Mesenchymal stem cell (in vitro differentiated cells and primary cell): ENCODE data around the gene MAN1B1.

Source experiments
- DNase-seq: peaks from one replicate; pipeline ENCODE4 v3.0.0-alpha.2; 2013
- H2AFZ ChIP-seq: one replicate; pipeline ENCODE4 v1.6.1; 2013; ENCODE audit warnings: low read depth, mild to moderate bottlenecking, control low read depth, inconsistent platforms, low read length, moderate library complexity
- H2AK5ac ChIP-seq: 2 replicates; pipeline ENCODE4 v1.6.1; 2013; ENCODE audit warnings: low read length, moderate library complexity, mild to moderate bottlenecking, inconsistent platforms; ENCODE audit not compliant: severe bottlenecking
- H2BK120ac ChIP-seq: one replicate; pipeline ENCODE4 v1.6.1; 2013; ENCODE audit warnings: low read depth, mild to moderate bottlenecking, inconsistent platforms, low read length, moderate library complexity
- H2BK12ac ChIP-seq, 2 experiments: one replicate each; pipeline ENCODE4 v1.6.1; 2013; ENCODE audit warnings: inconsistent platforms in 2 of 2, low read length in 2 of 2, mild to moderate bottlenecking in 2 of 2, moderate library complexity in 2 of 2, control low read depth in 1 of 2
- H2BK15ac ChIP-seq: one replicate; pipeline ENCODE4 v1.6.1; 2013; ENCODE audit warnings: mild to moderate bottlenecking, low read depth, inconsistent platforms; ENCODE audit not compliant: poor library complexity, severe bottlenecking
- H2BK5ac ChIP-seq: 2 replicates; pipeline ENCODE4 v1.6.1; 2013; ENCODE audit warnings: low read depth, mild to moderate bottlenecking, low read length, control low read depth, inconsistent platforms; ENCODE audit not compliant: poor library complexity, severe bottlenecking
- H3K14ac ChIP-seq, 2 experiments: one replicate each; pipeline ENCODE4 v1.6.1; 2013; ENCODE audit warnings: inconsistent platforms in 2 of 2, low read length in 2 of 2, control low read depth in 1 of 2, mild to moderate bottlenecking in 1 of 2, moderate library complexity in 1 of 2
- H3K18ac ChIP-seq, 2 experiments: one replicate each; pipeline ENCODE4 v1.6.1; 2013; ENCODE audit warnings: inconsistent platforms in 2 of 2, low read length in 2 of 2, control low read depth in 1 of 2, low read depth in 1 of 2, mild to moderate bottlenecking in 1 of 2
- H3K23ac ChIP-seq, 2 experiments: one replicate each; pipeline ENCODE4 v1.6.1; 2013; ENCODE audit warnings: inconsistent platforms in 2 of 2, low read length in 2 of 2, mild to moderate bottlenecking in 2 of 2, moderate library complexity in 2 of 2, control low read depth in 1 of 2
- H3K27ac ChIP-seq: 2 replicates; pipeline ENCODE4 v1.5.1; 2013; ENCODE audit warnings: mild to moderate bottlenecking, moderate library complexity, low read length, control low read depth, inconsistent platforms; ENCODE audit not compliant: poor library complexity, severe bottlenecking
- H3K27me3 ChIP-seq, 2 experiments: 2 replicates each; pipeline versions ENCODE4 v1.6.1 to v1.7.0; 2013; ENCODE audit warnings: low read length in 2 of 2, mild to moderate bottlenecking in 2 of 2, moderate library complexity in 2 of 2, control low read depth in 1 of 2, inconsistent platforms in 1 of 2; ENCODE audit not compliant: control insufficient read depth in 1 of 2, insufficient read depth in 1 of 2
- H3K36me3 ChIP-seq, 2 experiments: 2 replicates each; pipeline versions ENCODE4 v1.6.1 to v1.7.0; 2013; ENCODE audit warnings: low read length in 2 of 2, control low read depth in 1 of 2, inconsistent platforms in 1 of 2, low read depth in 1 of 2, mild to moderate bottlenecking in 1 of 2; ENCODE audit not compliant: insufficient read depth in 2 of 2, control insufficient read depth in 1 of 2
- H3K4ac ChIP-seq, 2 experiments: one replicate each; pipeline ENCODE4 v1.6.1; 2013; ENCODE audit warnings: inconsistent platforms in 2 of 2, low read length in 2 of 2, mild to moderate bottlenecking in 2 of 2, moderate library complexity in 2 of 2, control low read depth in 1 of 2, low read depth in 1 of 2
- H3K4me1 ChIP-seq: 2 replicates; pipeline ENCODE4 v1.6.1; 2013; ENCODE audit warnings: low read depth, low read length, control low read depth; ENCODE audit not compliant: control insufficient read depth, insufficient read depth
- H3K4me2 ChIP-seq: 2 replicates; pipeline ENCODE4 v1.6.1; 2013; ENCODE audit warnings: low read length, mild to moderate bottlenecking, inconsistent platforms; ENCODE audit not compliant: poor library complexity, severe bottlenecking
- H3K4me3 ChIP-seq, 2 experiments: 2 replicates each; pipeline versions ENCODE4 v1.5.1 to v1.7.0; 2013; ENCODE audit warnings: low read length in 2 of 2, mild to moderate bottlenecking in 2 of 2, control low read depth in 1 of 2, low read depth in 1 of 2; ENCODE audit not compliant: insufficient read depth in 1 of 2
- H3K79me1 ChIP-seq: replicated peaks from 2 replicates; pipeline ENCODE4 v1.6.1; 2013; ENCODE audit warnings: mild to moderate bottlenecking, control low read depth, low read length, inconsistent platforms; ENCODE audit not compliant: poor library complexity, severe bottlenecking
- H3K9ac ChIP-seq: 2 replicates; pipeline ENCODE4 v1.7.0; 2013; ENCODE audit warnings: mild to moderate bottlenecking, low read length, moderate library complexity
- H3K9me3 ChIP-seq: 2 replicates; pipeline ENCODE4 v1.7.0; 2013; ENCODE audit warnings: mild to moderate bottlenecking, low read length; ENCODE audit not compliant: control insufficient read depth
- H4K8ac ChIP-seq: one replicate; pipeline ENCODE4 v1.6.1; 2013; ENCODE audit warnings: inconsistent platforms, mild to moderate bottlenecking, low read length, moderate library complexity
- H4K91ac ChIP-seq: one replicate; pipeline ENCODE4 v1.6.1; 2013; ENCODE audit warnings: mild to moderate bottlenecking, low read length, inconsistent platforms
- WGBS: methylation state at CpG from one replicate; pipeline ENCODE4 v1.1.7; 2013; ENCODE audit warnings: mixed read lengths; 5-methylcytosine and 5-hydroxymethylcytosine counted together

MAN1B1 gene

DNA sequence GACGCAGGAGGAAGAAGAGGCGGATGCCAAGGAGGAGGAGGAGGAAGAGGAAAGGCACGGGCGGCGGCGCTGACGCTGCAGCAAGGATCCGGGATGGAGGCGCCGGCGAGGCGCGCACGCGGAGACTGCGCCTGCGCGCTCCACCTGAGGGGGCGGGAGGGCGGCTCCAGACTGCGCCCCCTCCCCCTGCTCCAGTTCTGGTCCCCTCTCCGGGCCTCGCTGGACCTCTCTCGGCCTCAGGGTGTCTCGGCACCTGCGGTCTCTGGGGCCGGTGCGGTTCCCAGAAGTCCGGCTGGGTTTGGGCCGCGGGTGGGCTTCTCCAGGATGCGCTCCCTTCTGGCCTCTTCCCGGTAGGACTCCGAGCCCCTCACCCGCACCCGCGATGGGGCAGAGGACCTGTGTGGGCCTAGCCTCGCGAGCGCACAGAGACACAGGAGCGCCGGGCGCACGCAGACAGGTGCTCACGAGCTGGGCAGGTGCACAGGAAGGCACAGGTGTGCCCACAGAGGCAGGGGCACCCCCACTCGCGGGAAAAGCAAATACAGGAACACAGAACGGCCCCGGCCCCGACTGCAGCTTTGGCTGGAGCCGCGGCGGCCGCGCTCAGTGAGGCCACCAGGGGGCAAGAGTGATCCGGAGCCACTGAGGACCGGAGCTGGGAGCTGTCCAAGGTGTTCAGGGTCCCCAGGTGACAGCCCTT lies 40.5 kb upstream of the MAN1B1 start, which contains the start of gene NPDC1:
Gene NPDC1, minus strand, starts transcription at position 90 of the 700 bp plus-strand sequence. CDS start 188 bp downstream, outside the sequence.
- Histone ChIP-seq H3K9ac (peak within 1 kb of the TSS; percentile 72), H3K4me1 (peaks cover 27% of the 10 kb centered on the region), H3K18ac (peak within 1 kb of the TSS in 1 of 2 experiments; percentile 42), H3K4me2 (peak within 1 kb of the TSS; percentile 91), H2BK120ac (peak within 1 kb of the TSS; percentile 42), H3K14ac (peak within 1 kb of the TSS in 1 of 2 experiments; percentile 81), H3K27me3 (peaks cover 37 to 70% of the 10 kb centered on the region in 2 experiments), H3K4me3 (peak within 1 kb of the TSS; percentile 63 to 82), H2AFZ (peak within 1 kb of the TSS; percentile 96), H3K36me3 (peaks cover 0 to 8% of the 10 kb centered on the region in 2 experiments), H2BK12ac (peak within 1 kb of the TSS in 1 of 2 experiments; percentile 37), H2BK15ac (no peak within 1 kb of the TSS), H3K23ac (peak within 1 kb of the TSS in 1 of 2 experiments; percentile 94), H3K79me1 (no peaks in the 10 kb centered on the region), H4K8ac (peak within 1 kb of the TSS; percentile 55), H3K27ac (no peak within 1 kb of the TSS), H4K91ac (peak within 1 kb of the TSS; percentile 54), H3K4ac (no peak within 1 kb of the TSS), H2BK5ac (no peak within 1 kb of the TSS), H3K9me3 (no peaks in the 10 kb centered on the region), H2AK5ac (no peak within 1 kb of the TSS)
- WGBS: 1% methylated on average over 52 of the region's 57 CpGs
- DNase-seq: peak; percentile 75

- H3K9me3 ChIP-seq: no peaks in the 10 kb centered on the region
- H3K4me3 ChIP-seq: no peak overlapping the region
- H2BK120ac ChIP-seq: no peak overlapping the region
- H4K8ac ChIP-seq: no peak overlapping the region
- H3K4me1 ChIP-seq: peaks cover 34% of the 10 kb centered on the region
- H3K4ac ChIP-seq: no peak overlapping the region
- H3K18ac ChIP-seq: no peak overlapping the region
- H3K14ac ChIP-seq: no peak overlapping the region
- H2AK5ac ChIP-seq: no peak overlapping the region
- H3K4me2 ChIP-seq: no peak overlapping the region
- H3K27me3 ChIP-seq: peaks cover 64 to 81% of the 10 kb centered on the region in 2 experiments
- H4K91ac ChIP-seq: no peak overlapping the region
- WGBS: 62% methylated on average over 48 of the region's 72 CpGs
- no peaks in the 10 kb centered on the region for H3K36me3 ChIP-seq
- no peak overlapping the region for H2BK5ac ChIP-seq
- H3K79me1 ChIP-seq: no peaks in the 10 kb centered on the region
- peak overlapping the region in 1 of 2 experiments; percentile 53 for H3K23ac ChIP-seq
- H2AFZ ChIP-seq: no peak overlapping the region
- H2BK15ac ChIP-seq: no peak overlapping the region
- H2BK12ac ChIP-seq: no peak overlapping the region
- H3K27ac ChIP-seq: no peak overlapping the region
- no peak overlapping the region for H3K9ac ChIP-seq
- DNase-seq: no peak
Observed at GRCh38 chr9:137048655-137049543, 37.9 kb upstream of the MAN1B1 start.

DNA sequence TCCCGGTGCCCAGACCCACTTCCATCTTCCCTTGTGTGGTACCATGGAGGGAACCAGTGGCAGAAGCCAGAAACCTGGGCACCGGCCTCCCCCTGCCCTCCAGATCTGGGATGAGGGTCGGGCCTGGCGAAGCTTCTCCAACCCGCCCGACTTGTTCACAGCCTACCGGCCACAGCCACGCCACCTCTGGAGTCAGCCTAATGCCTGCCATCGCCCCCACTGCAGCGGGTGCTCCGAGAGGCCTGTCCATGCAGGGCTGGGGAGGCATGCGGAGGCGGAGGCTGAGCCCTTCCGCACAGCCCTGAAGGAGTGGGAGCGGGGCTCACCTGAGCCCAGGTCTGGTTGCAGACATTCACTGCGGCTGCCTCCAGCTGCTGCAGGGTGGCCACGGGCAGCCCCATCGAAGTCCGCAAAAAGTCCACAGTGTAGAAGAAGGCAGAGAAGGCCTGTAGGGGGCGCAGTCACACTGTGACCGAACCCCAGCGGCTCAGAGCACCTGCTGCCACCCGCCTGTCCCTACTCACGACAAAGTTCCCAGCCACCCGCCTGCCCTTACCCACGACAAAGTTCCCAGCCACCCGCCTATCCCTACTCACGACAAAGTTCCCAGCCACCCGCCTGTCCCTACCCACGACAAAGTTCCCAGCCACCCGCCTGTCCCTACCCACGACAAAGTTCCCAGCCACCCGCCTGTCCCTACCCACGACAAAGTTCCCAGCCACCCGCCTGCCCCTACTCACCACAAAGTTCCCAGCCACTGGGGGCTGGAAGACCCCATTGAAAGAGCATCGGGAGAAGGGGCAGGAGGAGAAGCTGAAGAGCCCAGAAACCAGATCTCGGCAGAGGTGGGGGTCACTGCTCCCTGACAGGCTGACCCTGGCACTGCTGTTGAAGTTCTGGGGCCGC lies 37.0 kb upstream of the MAN1B1 start:
- H3K27ac ChIP-seq: no peak overlapping the region
- no peak overlapping the region for H3K4me3 ChIP-seq
- peaks cover 30% of the 10 kb centered on the region for H3K4me1 ChIP-seq
- no peak overlapping the region for H3K14ac ChIP-seq
- H2BK12ac ChIP-seq: no peak overlapping the region
- H3K4me2 ChIP-seq: no peak overlapping the region
- no peaks in the 10 kb centered on the region for H3K36me3 ChIP-seq
- peak; percentile 32 for DNase-seq
- WGBS: 48% methylated on average over 38 of the region's 38 CpGs
- H3K9me3 ChIP-seq: no peaks in the 10 kb centered on the region
- no peak overlapping the region for H4K91ac ChIP-seq
- no peak overlapping the region for H2BK15ac ChIP-seq
- peak overlapping the region in 1 of 2 experiments; percentile 51 for H3K23ac ChIP-seq
- no peak overlapping the region for H2BK120ac ChIP-seq
- no peak overlapping the region for H2AK5ac ChIP-seq
- H3K4ac ChIP-seq: no peak overlapping the region
- H2AFZ ChIP-seq: no peak overlapping the region
- no peak overlapping the region for H4K8ac ChIP-seq
- H3K27me3 ChIP-seq: peaks cover 73 to 79% of the 10 kb centered on the region in 2 experiments
- no peak overlapping the region for H2BK5ac ChIP-seq
- H3K18ac ChIP-seq: no peak overlapping the region
- H3K79me1 ChIP-seq: no peaks in the 10 kb centered on the region
- H3K9ac ChIP-seq: no peak overlapping the region
